Fibroblast of skin of abdomen (primary cell): Measurements from ENCODE around the gene NAXD.
"Not testable (repeated sequence)": the region's sequence is repeated elsewhere in the genome, so short reads cannot be mapped to it uniquely, and the experiment has no call there.

Source experiments
- DNase-seq: peaks from one replicate; pipeline ENCODE4 v3.0.0-alpha.2; 2013

The NAXD gene

DNA sequence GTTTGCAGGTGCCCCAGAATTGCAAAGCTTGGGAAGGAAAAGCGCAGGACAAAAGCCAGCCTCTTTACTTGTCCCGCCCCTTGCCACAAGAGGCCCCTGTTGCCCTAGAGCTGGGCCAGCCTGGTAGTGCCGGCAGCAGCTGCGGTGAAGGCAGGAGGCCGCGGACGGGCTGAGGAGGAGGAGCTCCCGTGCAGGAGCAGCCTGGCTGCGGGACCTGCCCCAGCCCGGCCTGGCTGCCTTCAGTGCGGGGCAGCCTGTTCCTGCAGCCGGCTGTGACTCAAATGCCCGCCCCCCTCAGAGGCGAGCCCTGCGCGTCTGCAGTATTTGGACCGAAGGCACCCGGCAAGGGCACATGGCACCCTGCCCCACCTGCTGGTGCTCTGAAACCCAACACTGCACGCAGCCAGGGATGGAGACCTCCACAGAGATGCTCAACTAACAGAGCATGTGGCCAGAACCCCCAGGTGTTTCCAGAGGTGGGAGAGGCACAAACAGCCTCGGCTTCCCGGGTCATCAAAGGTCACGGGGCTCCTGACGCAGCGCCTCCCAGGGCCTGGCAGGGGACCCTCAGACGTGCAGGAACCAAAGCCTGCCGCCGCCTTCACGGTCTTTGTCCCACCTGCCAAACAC lies 29.7 kb downstream of the NAXD start:
- DNase-seq, result peak; percentile 48

DNA sequence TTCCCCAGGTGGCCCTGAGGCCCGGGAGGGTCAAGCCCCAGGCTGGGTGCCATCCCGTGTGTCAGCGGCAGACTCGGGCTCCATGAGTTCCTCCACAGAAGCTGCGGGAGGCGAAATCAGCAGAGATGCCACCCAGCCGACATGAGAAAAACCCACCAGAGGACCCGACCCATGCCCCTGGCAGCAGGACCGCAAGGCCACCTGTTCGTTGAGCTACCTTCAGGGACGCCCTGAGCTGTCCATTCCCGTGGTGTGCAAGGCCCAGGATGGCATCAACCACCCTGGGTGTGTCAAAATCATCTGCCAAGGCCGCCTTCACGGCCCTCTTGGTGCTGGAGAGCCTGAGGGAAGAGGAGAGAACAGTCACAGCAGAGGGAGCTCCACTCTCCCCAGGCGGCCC lies 30.4 kb downstream of the NAXD start:
- no peak for DNase-seq

DNA sequence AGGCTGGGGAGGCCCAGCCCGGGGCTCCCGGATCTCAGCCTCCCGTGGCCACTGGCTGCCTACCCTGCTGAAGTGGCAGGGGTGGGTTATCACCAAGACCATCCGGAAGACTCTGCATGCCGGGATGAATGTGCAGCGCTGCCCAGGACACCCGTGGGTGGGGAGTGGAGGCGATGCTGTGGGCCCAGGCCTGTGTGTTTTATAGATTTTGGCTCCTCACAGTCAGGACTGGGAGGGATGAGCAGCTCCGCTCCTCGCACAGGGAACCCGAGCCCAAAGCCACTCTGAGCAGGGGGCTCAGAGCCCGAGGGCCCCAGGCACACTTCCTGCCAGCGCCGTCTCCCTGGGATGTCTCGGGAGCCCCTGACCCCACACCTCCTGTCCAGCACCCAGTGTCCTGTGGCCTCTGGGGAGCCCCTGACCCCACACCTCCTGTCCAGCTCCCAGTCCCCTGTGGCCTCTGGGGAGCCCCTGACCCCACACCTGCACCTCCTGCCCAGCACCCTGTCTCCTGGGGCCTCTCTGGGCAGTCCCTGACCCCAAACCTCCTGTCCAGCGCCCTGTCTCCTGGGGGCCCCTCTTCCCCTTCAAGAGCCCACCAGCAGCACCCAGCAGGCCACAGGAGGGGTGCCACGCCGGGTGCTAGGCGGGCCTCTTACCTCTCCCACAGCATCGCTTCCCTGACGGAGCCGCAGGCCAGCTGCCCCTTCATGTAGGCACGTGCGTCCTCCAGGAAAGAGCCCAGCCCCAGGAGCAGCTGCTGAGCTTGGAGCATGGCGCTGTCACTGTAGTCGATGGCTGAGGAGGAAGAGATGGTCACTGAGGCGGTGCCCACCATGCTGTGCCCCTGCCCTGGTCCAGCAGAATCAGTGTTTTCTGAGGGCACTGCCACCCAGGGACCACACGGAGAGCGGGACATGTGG lies 31.4 kb downstream of the NAXD start:
- DNase-seq, result no peak

DNA sequence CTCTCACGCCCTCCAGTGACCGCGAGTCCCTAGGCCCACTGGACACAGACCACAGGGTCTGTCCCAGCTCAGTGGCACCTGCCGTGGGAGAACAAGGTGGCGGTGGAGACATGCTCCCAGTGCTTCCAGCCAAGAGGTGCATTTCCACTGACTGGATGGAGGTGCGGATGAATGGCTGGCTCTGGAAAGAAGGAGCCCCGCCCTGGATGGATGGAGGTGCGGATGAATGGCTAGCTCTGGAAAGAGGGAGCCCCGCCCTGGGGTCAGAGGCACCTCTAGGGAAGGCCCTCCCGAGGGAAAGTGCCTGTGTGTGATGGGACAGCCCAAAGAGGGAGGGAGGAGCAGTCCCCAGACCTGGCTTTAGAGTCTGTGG lies 32.0 kb downstream of the NAXD start:
- no peak for DNase-seq

DNA sequence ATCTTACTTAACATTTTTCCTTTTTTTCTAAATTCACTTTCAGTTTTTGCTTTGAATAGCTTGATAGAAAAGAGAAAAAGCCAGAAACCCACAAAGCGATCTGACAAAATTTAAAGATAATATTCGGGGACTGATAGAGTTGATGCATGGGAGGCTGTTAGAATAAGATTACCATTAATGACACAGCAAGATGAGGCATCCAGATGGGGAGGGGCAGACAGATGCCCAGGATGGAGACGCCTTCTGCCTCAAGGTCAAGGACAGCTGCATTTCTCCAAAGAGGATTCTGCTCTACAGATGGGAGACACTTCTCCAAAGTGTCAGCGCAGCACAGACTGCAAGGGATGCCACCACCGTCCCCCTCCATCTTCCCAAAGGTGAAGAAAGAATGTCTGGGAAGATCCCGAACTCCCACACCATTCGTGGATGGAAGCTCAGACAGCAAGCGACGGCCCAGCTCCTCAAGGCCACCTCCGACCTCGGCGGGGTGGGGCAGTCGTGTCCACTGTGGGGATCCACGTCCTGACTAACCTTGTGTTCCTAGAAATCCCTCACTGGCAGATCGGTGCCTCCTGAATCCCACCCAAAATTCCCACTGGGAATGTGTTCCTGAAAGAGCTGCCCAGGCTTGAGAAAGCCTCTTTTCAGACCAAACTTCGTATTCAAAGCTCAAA lies 32.9 kb downstream of the NAXD start:
- no peak for DNase-seq

DNA sequence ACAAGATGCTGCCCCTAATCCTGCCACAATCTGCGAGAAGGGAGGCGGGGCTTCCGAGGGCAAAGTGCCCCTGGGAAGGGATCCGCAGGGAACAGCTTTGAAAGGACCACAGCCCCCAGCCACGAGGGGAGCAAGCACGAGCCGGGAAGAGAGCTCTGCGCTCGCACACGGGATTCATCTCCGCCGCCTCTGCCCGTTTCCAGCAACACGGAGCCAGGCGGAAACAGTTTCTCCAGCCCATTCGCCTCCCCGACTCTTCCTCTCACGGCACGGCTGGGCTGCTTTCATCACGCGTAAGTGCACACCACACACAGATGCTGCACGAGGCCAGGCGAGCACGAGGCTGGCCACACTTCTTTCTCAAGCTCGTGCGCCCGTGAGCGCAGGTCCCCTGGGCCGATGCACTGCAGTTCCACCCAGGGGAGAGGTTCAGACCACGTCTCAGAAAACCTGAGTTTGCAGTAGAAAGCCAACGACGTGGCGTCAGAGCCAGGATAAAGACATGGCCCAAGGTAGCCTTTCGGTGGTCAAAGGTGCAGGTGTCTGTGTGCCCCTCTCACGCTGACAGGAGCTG lies 33.6 kb downstream of the NAXD start:
- no peak for DNase-seq

DNA sequence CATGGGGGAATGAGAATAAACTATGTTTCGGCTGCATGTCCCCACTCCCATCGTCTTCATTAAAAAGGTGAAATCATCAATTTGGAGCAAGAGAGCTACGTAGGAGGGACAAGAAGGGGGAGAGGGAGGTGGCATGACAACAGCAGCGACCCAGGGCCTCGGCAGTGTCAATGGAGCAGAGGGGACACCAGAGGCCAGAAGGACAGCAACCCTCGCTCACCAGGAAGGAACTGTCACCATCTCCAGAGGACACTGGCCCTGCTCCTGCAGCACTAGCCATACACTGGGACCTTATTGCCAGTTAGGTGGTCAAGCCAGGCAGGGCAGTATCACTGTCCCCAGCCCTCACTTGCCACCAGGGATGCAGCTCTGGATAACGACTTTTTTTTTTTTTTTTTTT lies 34.2 kb downstream of the NAXD start:
- DNase-seq, result no peak

DNA sequence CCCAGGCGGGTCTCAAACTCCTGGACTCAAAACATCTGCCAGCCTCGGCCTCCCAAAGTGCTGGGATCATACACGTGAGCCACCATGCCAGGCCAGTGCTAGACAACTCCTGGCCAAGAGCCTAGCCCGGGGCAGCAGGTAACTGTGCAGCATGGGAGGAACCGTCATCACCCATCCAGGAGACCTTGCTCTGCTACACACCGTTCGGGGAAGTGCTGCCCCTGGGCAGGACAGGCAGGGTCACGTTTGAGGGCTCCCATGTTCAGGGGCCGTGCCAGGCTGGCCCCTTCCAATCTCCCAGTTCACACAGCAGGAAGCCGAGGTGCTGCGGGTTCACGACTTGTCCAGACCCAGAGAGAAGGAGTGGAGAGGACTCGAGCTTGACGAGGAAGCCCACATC lies 35.1 kb downstream of the NAXD start:
- no peak for DNase-seq

DNA sequence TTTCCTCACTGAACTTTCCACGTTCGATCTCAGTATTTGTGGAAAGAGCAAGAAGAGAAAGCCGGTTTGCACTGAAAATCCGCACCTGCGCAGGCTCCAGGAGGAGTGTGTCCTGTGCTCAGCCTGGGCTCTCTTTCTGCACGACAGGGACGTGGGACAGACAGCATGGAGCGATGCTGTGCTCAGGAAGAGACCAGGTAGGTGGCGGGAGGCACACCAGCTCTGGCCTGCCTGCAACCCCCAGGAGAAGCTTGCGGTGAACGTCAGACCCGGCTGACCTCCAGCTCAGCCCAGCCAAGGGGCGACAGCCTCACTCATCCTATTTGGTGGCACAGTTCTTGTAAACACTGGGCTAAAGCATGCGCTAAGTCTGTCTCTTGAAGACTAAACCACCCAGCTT lies 35.9 kb downstream of the NAXD start:
- DNase-seq, result no peak

DNA sequence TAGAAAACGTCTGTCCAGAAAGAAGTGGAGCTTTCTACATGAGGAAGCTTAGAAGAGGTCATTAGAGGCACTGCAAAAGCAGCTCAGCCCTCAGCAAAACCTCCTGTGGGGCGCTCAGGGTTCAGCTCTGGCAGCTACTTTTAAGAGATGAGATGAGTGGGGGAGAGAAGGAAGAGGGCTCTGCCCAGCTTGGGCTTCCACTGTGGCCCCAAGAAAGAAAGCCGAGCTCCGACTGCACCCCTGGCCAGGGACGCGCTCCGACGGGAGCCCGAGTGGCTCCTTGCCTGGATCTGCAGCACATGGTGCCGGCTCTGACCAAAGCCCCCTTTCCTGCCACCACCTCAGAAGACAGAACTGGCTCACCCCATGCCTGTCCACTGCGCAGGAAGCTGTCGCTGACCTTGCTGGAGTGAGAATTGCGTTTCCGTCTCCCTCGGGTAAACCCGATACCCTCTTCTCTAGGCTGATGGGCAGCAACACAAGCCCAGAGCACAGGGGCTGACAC lies 36.4 kb downstream of the NAXD start:
- no peak for DNase-seq

DNA sequence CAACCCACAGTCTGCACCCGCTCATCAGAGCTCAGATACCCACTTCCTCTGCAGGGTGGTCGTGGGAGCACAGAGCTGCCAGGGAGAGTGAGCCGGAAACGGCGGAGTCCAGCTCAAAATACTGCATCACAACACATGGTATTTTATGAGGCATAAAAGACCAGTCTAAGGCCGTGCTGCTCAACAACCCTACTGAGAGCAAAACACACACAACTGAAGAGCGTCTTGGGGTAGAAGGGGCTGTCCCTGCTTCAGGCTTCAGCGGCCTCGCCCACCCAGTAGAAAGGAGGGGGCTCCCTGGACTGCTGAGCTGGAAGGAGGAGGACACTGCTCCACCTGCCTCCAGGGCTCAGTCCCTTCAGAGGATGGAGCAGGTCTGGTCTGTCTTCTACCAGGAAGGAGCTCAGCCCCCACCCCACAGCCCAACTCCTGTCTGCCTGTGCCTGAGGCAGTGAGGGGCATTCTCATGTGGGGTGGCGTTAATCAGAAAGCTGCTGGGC lies 36.9 kb downstream of the NAXD start:
- DNase-seq, result no peak

DNA sequence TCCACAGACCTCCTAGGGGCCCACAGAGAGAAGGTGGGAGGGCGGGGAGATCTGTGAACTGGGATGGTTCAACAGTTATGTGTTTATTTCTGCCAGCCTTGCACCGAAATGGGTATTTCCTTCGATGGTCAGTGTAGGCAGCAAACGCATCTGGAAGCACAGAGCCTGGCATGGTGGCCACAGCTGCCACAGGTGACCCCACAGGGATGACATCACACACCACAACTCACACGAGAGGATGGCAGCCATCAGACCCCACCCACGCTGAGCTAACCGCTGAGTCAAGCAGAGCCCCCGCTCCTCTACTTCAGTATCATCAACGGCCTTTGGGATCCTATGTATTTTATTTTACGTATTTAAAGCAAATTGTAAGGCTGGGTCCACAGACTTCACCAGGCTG lies 37.4 kb downstream of the NAXD start:
- no peak for DNase-seq

DNA sequence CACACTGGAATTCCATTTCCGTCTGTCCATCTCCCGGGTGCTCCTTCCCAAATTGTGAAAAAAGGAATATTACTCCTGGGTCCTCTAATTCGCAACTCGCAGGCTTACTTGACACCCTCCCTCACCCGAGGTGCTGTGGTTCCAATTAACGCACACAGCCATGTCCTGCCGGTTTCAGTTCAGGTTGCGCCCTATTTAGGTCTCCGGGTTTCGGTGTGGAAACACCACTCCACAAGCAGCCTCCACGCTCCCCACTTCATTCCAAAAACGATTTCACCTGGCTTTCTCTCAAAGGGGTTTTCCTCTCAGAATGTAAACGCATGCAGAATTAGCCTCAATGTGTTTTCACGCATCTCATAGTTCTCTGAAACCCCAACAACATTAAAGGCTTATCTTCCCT lies 37.9 kb downstream of the NAXD start:
- DNase-seq, result no peak

DNA sequence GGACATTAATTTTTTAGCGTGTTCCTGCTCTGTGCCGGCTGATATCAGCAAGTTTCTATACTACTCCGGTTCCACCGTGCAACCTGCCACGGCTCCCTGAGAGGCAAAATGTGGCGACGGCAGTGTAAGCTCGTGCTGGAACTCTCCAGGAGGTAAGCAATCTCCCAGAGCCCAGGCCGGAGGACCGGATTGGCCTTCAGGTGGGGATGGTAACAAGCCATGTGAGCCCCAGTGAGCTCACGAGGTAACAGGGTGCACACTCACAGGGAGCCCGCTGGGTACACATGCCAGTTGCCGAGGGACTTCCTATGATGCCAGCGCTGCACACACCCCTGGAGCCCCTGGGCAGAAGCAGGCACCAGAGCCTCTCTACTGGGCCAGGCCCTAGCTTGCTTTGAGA lies 38.5 kb downstream of the NAXD start:
- no peak for DNase-seq

DNA sequence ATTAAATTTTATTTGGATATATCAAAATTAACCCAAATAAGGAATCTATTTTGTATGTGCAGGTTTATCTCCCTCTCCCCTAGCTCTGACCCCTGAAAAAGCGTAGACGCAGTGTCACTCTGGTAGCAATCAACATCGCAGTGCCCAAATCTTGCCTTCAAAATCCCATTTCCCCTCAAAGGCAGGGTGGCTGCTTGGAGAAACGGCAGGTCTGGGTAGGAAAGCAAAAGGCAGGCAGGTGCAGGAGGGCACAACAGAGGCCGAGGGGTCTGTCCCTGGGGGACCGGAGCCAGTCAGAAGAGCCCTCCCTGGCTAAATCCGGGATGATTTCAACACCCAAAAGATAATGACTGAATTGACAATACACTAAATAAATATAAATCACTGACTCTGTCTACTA lies 41.9 kb downstream of the NAXD start:
- DNase-seq, result no peak

DNA sequence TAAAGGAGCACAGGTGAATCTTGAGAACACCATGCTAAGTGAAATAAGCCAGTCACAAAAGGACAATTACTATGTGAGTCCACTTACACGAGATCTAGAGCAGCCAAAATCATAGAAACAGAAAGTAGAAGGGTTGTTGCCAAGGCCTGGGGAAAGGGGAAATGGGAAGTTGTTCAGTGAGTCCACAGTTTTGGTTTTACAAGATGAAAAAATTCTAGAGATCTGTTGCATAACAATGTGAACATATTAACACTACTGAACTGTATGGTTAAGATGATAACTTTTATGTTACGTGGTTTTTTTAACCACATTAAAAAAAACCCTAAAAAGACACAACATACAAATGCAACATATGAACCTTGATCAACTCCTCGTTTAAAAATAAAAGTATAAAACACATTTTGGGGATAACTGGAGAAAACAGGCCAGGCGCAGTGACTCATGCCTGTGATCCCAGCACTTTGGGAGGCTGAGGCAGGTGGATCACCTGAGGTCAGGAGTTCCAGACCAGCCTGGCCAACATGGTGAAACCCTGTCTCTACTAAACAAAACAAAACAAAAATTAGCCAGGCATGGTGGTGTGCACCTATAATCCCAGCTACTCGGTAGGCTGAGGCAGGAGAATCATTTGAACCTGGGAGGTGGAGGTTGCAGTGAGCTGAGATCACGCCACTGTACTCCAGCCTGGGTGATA lies 43.0 kb downstream of the NAXD start:
- not testable (repeated sequence) for DNase-seq

DNA sequence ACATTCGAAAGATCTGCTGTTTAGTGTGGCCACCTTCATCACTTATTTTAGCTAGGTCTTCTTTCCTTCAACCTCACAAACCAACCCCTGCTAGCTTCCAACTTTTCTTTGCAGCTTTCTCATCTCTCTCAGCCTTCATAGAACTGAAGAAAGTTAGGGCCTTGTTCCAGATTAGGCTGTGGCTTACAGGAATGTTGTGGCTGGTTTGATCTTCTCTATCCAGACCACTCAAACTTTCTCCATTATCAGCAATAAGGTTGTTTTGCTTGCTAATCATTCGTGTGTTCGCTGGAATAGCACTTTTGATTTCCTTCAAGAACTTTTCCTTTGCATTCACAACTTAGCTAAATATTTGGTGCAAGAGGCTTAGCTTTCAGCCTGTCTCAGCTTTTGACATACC lies 45.9 kb downstream of the NAXD start:
- DNase-seq, result no peak

DNA sequence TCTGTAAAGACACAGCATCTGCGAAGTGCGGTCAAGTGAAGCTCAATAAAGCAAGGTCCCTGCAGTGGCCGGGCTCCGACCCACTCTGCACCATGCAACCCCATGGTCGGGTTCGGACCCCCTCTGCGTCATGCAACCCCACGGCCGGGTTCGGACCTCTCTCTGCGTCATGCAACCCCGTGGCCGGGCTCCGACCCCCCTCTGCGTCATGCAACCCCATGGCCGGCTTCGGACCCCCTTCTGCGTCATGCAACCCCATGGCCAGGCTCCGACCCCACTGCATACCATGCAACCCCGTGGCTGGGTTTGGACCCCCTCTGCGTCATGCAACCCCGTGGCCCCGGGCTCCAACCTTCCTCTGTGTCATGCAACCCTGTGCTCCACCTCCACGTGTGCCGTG lies 46.7 kb downstream of the NAXD start:
- DNase-seq, result no peak

DNA sequence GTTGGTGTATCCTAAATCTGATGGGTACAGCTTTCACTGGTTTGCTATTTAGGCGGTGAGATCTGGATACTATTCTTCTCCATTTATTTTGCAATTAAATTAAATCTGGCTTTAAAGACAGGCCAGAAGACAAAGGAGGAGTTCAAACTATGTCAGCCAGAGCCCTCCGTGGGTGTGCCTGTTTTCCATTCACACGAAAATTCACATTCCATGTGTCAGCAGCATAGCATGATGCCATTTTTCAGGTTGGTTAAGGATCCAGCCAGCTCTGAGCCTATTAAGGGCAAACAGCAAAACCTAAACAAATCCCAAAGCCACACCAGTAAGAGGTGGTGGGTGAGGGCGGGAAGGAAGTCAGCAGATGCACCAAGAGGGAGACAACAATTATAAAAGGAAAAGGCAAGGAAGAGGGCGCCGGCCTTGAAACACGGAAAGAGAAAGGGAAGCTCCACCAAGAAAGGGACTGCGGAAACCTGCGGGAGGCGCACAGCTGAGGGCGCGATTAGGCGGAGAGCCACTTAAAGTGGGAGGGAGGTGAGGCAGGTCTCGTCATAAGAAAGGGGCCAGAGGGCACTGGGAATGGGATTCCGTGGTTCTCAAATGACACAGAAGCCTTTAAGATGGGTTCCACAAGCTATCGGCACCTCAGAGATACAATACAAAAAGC lies 47.6 kb downstream of the NAXD start:
- DNase-seq, result no peak

DNA sequence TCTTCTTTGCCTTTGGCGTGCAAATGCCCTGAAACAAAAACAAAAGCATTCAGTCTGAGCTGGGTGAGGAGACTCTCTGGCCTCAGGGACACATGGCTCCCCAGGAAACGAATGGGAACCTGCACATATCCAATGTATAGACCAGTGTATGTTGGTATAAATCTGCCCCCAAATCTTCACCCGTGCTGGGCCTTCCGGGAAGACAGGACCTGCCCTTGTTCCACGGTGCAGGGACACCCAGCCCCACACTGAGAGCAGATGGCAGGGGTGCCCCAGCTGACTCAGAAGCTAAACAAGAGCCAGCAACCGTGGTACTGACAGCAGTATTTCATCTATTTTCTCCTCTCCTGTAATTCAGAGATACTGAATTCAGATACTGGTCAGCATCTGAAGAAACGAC lies 48.1 kb downstream of the NAXD start:
- no peak for DNase-seq

DNA sequence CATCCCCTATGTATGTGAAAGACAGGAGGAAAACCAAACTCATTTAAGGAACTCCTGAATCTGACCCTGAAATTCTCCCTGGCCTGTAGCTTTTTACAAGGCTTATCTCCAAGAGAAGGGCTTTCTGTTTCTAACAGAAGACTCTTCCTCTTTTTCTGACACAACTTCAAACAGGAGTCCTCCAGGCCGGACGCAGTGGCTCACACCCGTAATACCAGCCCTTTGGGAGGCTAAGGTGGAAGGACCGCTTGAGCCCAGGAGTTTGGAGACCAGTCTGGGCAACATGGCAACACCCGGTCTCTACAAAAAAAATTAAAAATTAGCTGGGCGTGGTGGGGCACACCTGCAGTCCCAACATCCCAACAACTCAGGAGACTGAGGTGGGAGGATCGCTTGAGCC lies 48.7 kb downstream of the NAXD start:
- no peak for DNase-seq

DNA sequence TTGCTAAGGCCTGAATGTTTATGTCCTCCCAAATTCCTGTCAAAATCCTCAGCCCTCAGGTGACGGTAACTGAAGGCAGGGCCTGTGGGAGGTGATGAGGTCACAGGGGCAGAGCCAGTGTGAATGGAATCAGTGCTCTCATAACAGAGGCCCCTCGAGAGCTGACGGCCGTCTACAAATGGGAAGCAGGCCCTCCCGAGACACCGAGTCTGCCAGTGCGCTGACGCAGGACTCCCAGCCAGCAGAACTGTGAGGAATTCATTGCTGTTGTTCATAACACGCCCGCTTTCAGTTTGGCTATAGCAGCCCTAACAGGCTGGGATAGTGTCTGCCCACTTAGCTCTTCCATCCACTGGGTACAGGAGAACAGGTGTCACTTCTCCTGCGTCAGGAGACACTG lies 49.3 kb downstream of the NAXD start:
- DNase-seq, result no peak
